H1 (cell line): ENCODE data around the gene NASP. TPM values are rescaled to one million over a fixed set of nuclear protein-coding genes. Genes with fewer than 3 reads are reported as not detected.

ENCODE experiments used
- CTCF ChIA-PET: fragments of 300-600 bp; sonication (Branson Sonifier 250); formaldehyde crosslinking; loops from one replicate; lab custom pipeline; 2021; ENCODE audit not compliant: partially characterized antibody; lab: Charles Lee
- POLR2A ChIA-PET: fragments of 300-600 bp; sonication (Branson Sonifier 250); formaldehyde crosslinking; loops from one replicate; lab custom pipeline; 2021; ENCODE audit warnings: inconsistent platforms; ENCODE audit not compliant: partially characterized antibody; lab: Charles Lee
- DNase-seq, 2 experiments: peaks; one replicate each; pipeline versions ENCODE4 v3.0.0 to v3.0.0-alpha.2; 2010 to 2022; ENCODE audit warnings: low spot score in 2 of 2, low read depth in 1 of 2, mixed read lengths in 1 of 2
- FAIRE-seq: peaks from 2 replicates; lab custom pipeline; 2011; peaks lifted over from hg19 to GRCh38; lab: Jason Lieb, UNC
- H2AFZ ChIP-seq: 2 replicates; pipeline ENCODE4 v1.8.1; 2012; ENCODE audit warnings: low read length, inconsistent platforms
- H2AK5ac ChIP-seq: 2 replicates; pipeline ENCODE4 v1.6.1; 2013; ENCODE audit warnings: low read depth, low read length
- H2BK120ac ChIP-seq: replicated peaks from 2 replicates; pipeline ENCODE3; 2013; ENCODE audit warnings: low read depth, low read length, inconsistent platforms
- H2BK12ac ChIP-seq: 2 replicates; pipeline ENCODE4 v1.6.1; 2013; ENCODE audit warnings: low read depth, low read length
- H2BK15ac ChIP-seq: 2 replicates; pipeline ENCODE4 v1.6.1; 2013; ENCODE audit warnings: low read length
- H2BK20ac ChIP-seq: 2 replicates; pipeline ENCODE4 v1.6.1; 2013; ENCODE audit warnings: low read length
- H2BK5ac ChIP-seq: 2 replicates; pipeline ENCODE4 v1.6.1; 2013; ENCODE audit warnings: low read depth, low read length
- H3K14ac ChIP-seq: 2 replicates; pipeline ENCODE4 v1.6.1; 2013; ENCODE audit warnings: inconsistent platforms; ENCODE audit not compliant: insufficient read length
- H3K18ac ChIP-seq: 2 replicates; pipeline ENCODE4 v1.6.1; 2013; ENCODE audit warnings: low read length; ENCODE audit errors: extremely low read depth
- H3K23ac ChIP-seq: 2 replicates; pipeline ENCODE4 v1.6.1; 2013; ENCODE audit warnings: inconsistent platforms; ENCODE audit not compliant: insufficient read length
- H3K23me2 ChIP-seq: 2 replicates; pipeline ENCODE4 v1.6.1; 2013; ENCODE audit warnings: low read depth, low read length
- H3K27ac ChIP-seq: 2 replicates; pipeline ENCODE4 v1.6.1; 2011; ENCODE audit warnings: low read depth, low read length, inconsistent platforms
- H3K27me3 ChIP-seq, 4 experiments: replicated peaks in 1 of 4; 1 replicate in 1 of 4; 2 replicates in 3 of 4; pipeline versions ENCODE4 v1.6.1 to v1.8.1; 2011 to 2013; ENCODE audit warnings: low read length in 3 of 4, mild to moderate bottlenecking in 3 of 4, inconsistent platforms in 2 of 4, mixed read lengths in 2 of 4, moderate library complexity in 1 of 4; ENCODE audit not compliant: control insufficient read depth in 3 of 4, insufficient read depth in 3 of 4; ENCODE audit errors: extremely low read depth in 1 of 4
- H3K36me3 ChIP-seq, 4 experiments: 2 replicates each; pipeline versions ENCODE4 v1.6.1 to v1.8.1; 2011 to 2013; ENCODE audit warnings: mild to moderate bottlenecking in 4 of 4, low read length in 3 of 4, moderate library complexity in 2 of 4, control low read depth in 1 of 4, inconsistent platforms in 1 of 4; ENCODE audit not compliant: insufficient read depth in 4 of 4, control insufficient read depth in 2 of 4
- H3K4ac ChIP-seq: replicated peaks from 2 replicates; pipeline ENCODE3; 2013; ENCODE audit warnings: low read length, low read depth, mixed read lengths, inconsistent platforms; ENCODE audit not compliant: insufficient read length
- H3K4me1 ChIP-seq, 4 experiments: replicated peaks in 1 of 4; 1 replicate in 1 of 4; 2 replicates in 3 of 4; pipeline versions ENCODE4 v1.6.1 to v1.8.1; 2011 to 2013; ENCODE audit warnings: low read length in 3 of 4, inconsistent platforms in 2 of 4, mixed read lengths in 1 of 4; ENCODE audit not compliant: insufficient read depth in 4 of 4, control insufficient read depth in 3 of 4
- H3K4me2 ChIP-seq, 2 experiments: 2 replicates each; pipeline versions ENCODE4 v1.6.1 to v1.8.1; 2011 to 2013; ENCODE audit warnings: low read depth in 2 of 2, low read length in 2 of 2, control low read depth in 1 of 2, inconsistent platforms in 1 of 2, mild to moderate bottlenecking in 1 of 2; ENCODE audit not compliant: insufficient read depth in 1 of 2
- H3K4me3 ChIP-seq, 4 experiments: fragments of 200-600, 300-600 bp in 1 of 4; sonication (generic), shearing (Covaris generic), sonication (Bioruptor Twin) in 1 of 4; 2 replicates each; pipeline versions ENCODE4 v1.5.1 to v1.8.1; 2011 to 2016; ENCODE audit warnings: low read length in 4 of 4, low read depth in 3 of 4, control low read depth in 2 of 4, inconsistent platforms in 2 of 4, mild to moderate bottlenecking in 2 of 4, mixed read lengths in 1 of 4, moderate library complexity in 1 of 4; ENCODE audit not compliant: insufficient read depth in 2 of 4; ENCODE audit errors: extremely low read depth in 1 of 4
- H3K56ac ChIP-seq: replicated peaks from 2 replicates; pipeline ENCODE3; 2013; ENCODE audit warnings: low read depth, mild to moderate bottlenecking, mixed read lengths, low read length, inconsistent platforms; ENCODE audit not compliant: insufficient read length
- H3K79me1 ChIP-seq: 2 replicates; pipeline ENCODE4 v1.6.1; 2013; ENCODE audit warnings: low read depth, low read length, control low read depth
- H3K79me2 ChIP-seq, 2 experiments: 2 replicates each; pipeline versions ENCODE4 v1.6.1 to v1.8.1; 2012 to 2013; ENCODE audit warnings: low read length in 2 of 2, mild to moderate bottlenecking in 2 of 2, inconsistent platforms in 1 of 2; ENCODE audit not compliant: insufficient read depth in 2 of 2, control insufficient read depth in 1 of 2
- H3K9ac ChIP-seq, 4 experiments: replicated peaks in 1 of 4; 1 replicate in 1 of 4; 2 replicates in 3 of 4; pipeline versions ENCODE4 v1.6.1 to v1.8.1; 2011 to 2013; ENCODE audit warnings: low read depth in 3 of 4, low read length in 3 of 4, control low read depth in 2 of 4, mild to moderate bottlenecking in 2 of 4, moderate library complexity in 2 of 4, inconsistent platforms in 1 of 4; ENCODE audit errors: extremely low read depth in 1 of 4
- H3K9me3 ChIP-seq, 2 experiments: 2 replicates each; pipeline versions ENCODE4 v1.6.1 to v1.8.1; 2012 to 2013; ENCODE audit warnings: mild to moderate bottlenecking in 2 of 2, moderate library complexity in 2 of 2, control low read depth in 1 of 2, inconsistent platforms in 1 of 2, low read depth in 1 of 2, low read length in 1 of 2, mixed read lengths in 1 of 2; ENCODE audit not compliant: insufficient read depth in 2 of 2
- H4K20me1 ChIP-seq, 2 experiments: replicated peaks in 1 of 2; 2 replicates each; pipeline versions ENCODE3 to v1.8.1; 2011 to 2013; ENCODE audit warnings: inconsistent platforms in 2 of 2, low read length in 2 of 2, mild to moderate bottlenecking in 1 of 2; ENCODE audit not compliant: insufficient read depth in 2 of 2, control insufficient read depth in 1 of 2
- H4K5ac ChIP-seq: 2 replicates; pipeline ENCODE4 v1.6.1; 2013; ENCODE audit warnings: low read length, low read depth, mixed read lengths, inconsistent platforms; ENCODE audit not compliant: insufficient read length
- H4K8ac ChIP-seq: 2 replicates; pipeline ENCODE4 v1.8.0; 2013; ENCODE audit warnings: mild to moderate bottlenecking, moderate library complexity, low read length, inconsistent platforms; ENCODE audit not compliant: insufficient read depth; ENCODE audit errors: extremely low read depth
- H4K91ac ChIP-seq: replicated peaks from 2 replicates; pipeline ENCODE3; 2013; ENCODE audit warnings: low read length, mixed read lengths, inconsistent platforms; ENCODE audit not compliant: insufficient read length
- CBX8 ChIP-seq: fragments of 300-800, 300-1000 bp; sonication (generic); IDR thresholded peaks from 2 replicates; pipeline ENCODE4 v1.7.1; 2016; ENCODE audit warnings: low read depth, low read length, borderline replicate concordance
- FOSL1 ChIP-seq: IDR thresholded peaks from 2 replicates; pipeline ENCODE4 v1.6.1; 2011; ENCODE audit warnings: mild to moderate bottlenecking, low read depth, low read length, moderate library complexity; ENCODE audit not compliant: insufficient read depth
- POU5F1 ChIP-seq: IDR thresholded peaks from 2 replicates; pipeline ENCODE4 v1.6.1; 2011; ENCODE audit warnings: low read depth, mild to moderate bottlenecking, low read length, moderate library complexity
- RFX5 ChIP-seq: IDR thresholded peaks from 2 replicates; pipeline ENCODE4 v1.6.1; 2011; ENCODE audit warnings: low read depth, low read length, improper control_type of control experiment, borderline replicate concordance
- TAF1 ChIP-seq: IDR thresholded peaks from 2 replicates; pipeline ENCODE4 v1.6.1; 2011; ENCODE audit warnings: mild to moderate bottlenecking, low read depth, low read length
- WGBS, 2 experiments: shearing (Covaris generic) in 1 of 2; methylation state at CpG; one replicate each; pipeline versions ENCODE4 v1.1.6 to v1.1.7; 2013 to 2015; ENCODE audit warnings: low lambda C conversion rate in 2 of 2, mixed read lengths in 2 of 2, inconsistent platforms in 1 of 2, low coverage in 1 of 2, missing lambda C conversion rate in 1 of 2; ENCODE audit not compliant: insufficient replicate concordance in 2 of 2, insufficient coverage in 1 of 2, insufficient read length in 1 of 2; ENCODE audit errors: extremely low coverage in 1 of 2, missing lambda C conversion rate in 1 of 2; 5-methylcytosine and 5-hydroxymethylcytosine counted together
- polyA plus RNA-seq, 7 experiments: library from polyadenylated mRNA; depleted of rRNA in 3 of 7; stranded (reverse) in 5 of 7; unstranded in 2 of 7; fragments of >200 nt in 5 of 7; fragments of 200-250 nt in 2 of 7; gene quantifications; 1 replicate in 5 of 7; 2 replicates in 1 of 7; 4 replicates in 1 of 7; pipeline versions ENCODE4 v1.2.1 to v1.2.3, GENCODE V29; 2011 to 2013; ENCODE audit warnings: missing spikeins in 2 of 7, mixed read lengths in 2 of 7
- total RNA-seq: library from RNA; stranded (reverse); fragmentation: NEBNext Ultra II Directional; extraction: Animal tissue kit (Norgen Biotek cat#: 25700); gene quantifications from 2 replicates; pipeline ENCODE4 v1.2.1, GENCODE V29; 2021

The NASP gene
- total and polyA plus RNA-seq, 2 of the 8 experiments (the other 6 are each of a cell fraction or from before 2014, with no cell fraction given) = 263 to 647 TPM

- Histone ChIP-seq H3K4ac (no peak overlapping the region), H2BK5ac (no peak overlapping the region), H3K36me3 (no peaks in the 10 kb centered on the region), H2BK12ac (no peak overlapping the region), H3K14ac (no peak overlapping the region), H2AFZ (no peak overlapping the region), H3K9ac (no peak overlapping the region), H3K79me1 (no peaks in the 10 kb centered on the region), H3K23me2 (no peaks in the 10 kb centered on the region), H2BK20ac (no peak overlapping the region), H3K4me3 (no peak overlapping the region), H3K56ac (no peak overlapping the region), H3K9me3 (no peaks in the 10 kb centered on the region), H4K5ac (peak overlapping the region; percentile 15), H3K23ac (no peak overlapping the region), H4K8ac (no peak overlapping the region), H2BK120ac (no peak overlapping the region), H4K91ac (no peak overlapping the region), H4K20me1 (no peaks in the 10 kb centered on the region), H3K4me2 (no peak overlapping the region), H3K27ac (no peak overlapping the region), H2AK5ac (no peak overlapping the region), H3K4me1 (peaks cover 0 to 5% (median 2%) of the 10 kb centered on the region in 4 experiments; a peak in 4 of 7 replicates), H2BK15ac (0 out of 2 replicates have a peak overlapping the region, but pooled peaks have one; percentile 19), H3K27me3 (no peaks in the 10 kb centered on the region), H3K18ac (no peak overlapping the region), H3K79me2 (no peaks in the 10 kb centered on the region)
- ChIA-PET CTCF (interaction anchor here (1.1 to 1.2 kb wide), 2 partner anchors 25 to 27 kb away, joined by 3 read pairs; no protein-coding TSS in a partner anchor), POLR2A (interaction anchor here (0.6 to 35.7 kb wide), 6 partner anchors 8 to 42 kb away, joined by 3 to 741 read pairs (median 5); partner anchors contain the start of genes AKR1A1, NASP and PRDX1)
- DNase-seq = no peak
- no peak for FAIRE-seq
- 89% methylated on average over 4 of the region's 4 CpGs; no CpG with 5 or more reads in 1 of the 2 experiments for WGBS, 2 experiments
- no peak for TF ChIP-seq POU5F1
- TF ChIP-seq FOSL1 = no peak
- TF ChIP-seq RFX5 = no peak
- TF ChIP-seq CBX8 = no peak
- no peak for TF ChIP-seq TAF1
Measured at GRCh38 chr1:45542591-45542990, 41.2 kb upstream of the NASP start.
